Aorta (tissue), 5 donors: ENCODE data around the gene YPEL4. TPM values are rescaled to one million over a fixed set of nuclear protein-coding genes. Genes with fewer than 3 reads are reported as not detected.
A peak's percentile ranks its signal among the peaks of the same experiment; 100 is the strongest.

Experiments
- ATAC-seq: fragments of 200-7000 bp; cut with Tn5 transposase; one replicate; pipeline ENCODE4 v1.9.1; 2022; ENCODE audit warnings: moderate library complexity; ENCODE audit not compliant: low FRiP score
- DNase-seq, 2 donors: peaks; one replicate each; pipeline ENCODE4 v3.0.0-alpha.2; 2020
- H3K27ac ChIP-seq, 2 donors: one replicate each; pipeline ENCODE4 v1.5.1; 2013; ENCODE audit warnings: low read length in 2 of 2, mild to moderate bottlenecking in 2 of 2, moderate library complexity in 2 of 2, control low read depth in 1 of 2, inconsistent platforms in 1 of 2, low read depth in 1 of 2
- H3K27me3 ChIP-seq, 2 donors: one replicate each; pipeline ENCODE4 v1.6.1; 2013; ENCODE audit warnings: control low read depth in 1 of 2, low read length in 1 of 2, mild to moderate bottlenecking in 1 of 2, moderate library complexity in 1 of 2; ENCODE audit not compliant: insufficient read depth in 2 of 2, control insufficient read depth in 1 of 2
- H3K36me3 ChIP-seq, 2 donors: one replicate each; pipeline ENCODE4 v1.6.1; 2013; ENCODE audit warnings: control low read depth in 1 of 2, low read length in 1 of 2, mild to moderate bottlenecking in 1 of 2; ENCODE audit not compliant: insufficient read depth in 2 of 2, control insufficient read depth in 1 of 2
- H3K4me1 ChIP-seq, 2 donors: one replicate each; pipeline ENCODE4 v1.6.1; 2013; ENCODE audit warnings: low read length in 2 of 2, control low read depth in 1 of 2, mild to moderate bottlenecking in 1 of 2, moderate library complexity in 1 of 2; ENCODE audit not compliant: insufficient read depth in 2 of 2, control insufficient read depth in 1 of 2
- H3K4me3 ChIP-seq, 2 donors: one replicate each; pipeline ENCODE4 v1.5.1; 2013; ENCODE audit warnings: low read length in 2 of 2, control low read depth in 1 of 2, mild to moderate bottlenecking in 1 of 2
- H3K9me3 ChIP-seq: one replicate; pipeline ENCODE4 v1.6.1; 2013; ENCODE audit warnings: mild to moderate bottlenecking, low read length; ENCODE audit not compliant: control insufficient read depth
- WGBS, 2 donors: extraction: QIAGEN DNeasy Blood & Tissue Kit; methylation state at CpG; one replicate each; pipeline ENCODE4 v1.1.7; 2013; 5-methylcytosine and 5-hydroxymethylcytosine counted together
- intact Hi-C, 2 donors: fragments of 100-400 bp; cut with DNase I; formaldehyde crosslinking; loops; one replicate each; pipeline versions ENCODE4 v1.14.2 to v1.15.0; 2022
- polyA plus RNA-seq, 2 donors: library from polyadenylated mRNA; stranded (reverse); fragments of 200-250 nt; gene quantifications; one replicate each; pipeline ENCODE4 v1.2.3, GENCODE V29; 2013
- total RNA-seq, 2 donors: library from RNA; stranded (reverse); fragmentation: NEBNext Ultra II Directional; extraction: Animal tissue kit (Norgen Biotek cat#: 25700); gene quantifications; one replicate each; pipeline ENCODE4 v1.2.1, GENCODE V29; 2021
- donor health status: healthy with polysubstance abuse.
- donor health status: Bipolar disorder and iron deficiency.
- donor health status: DM: no; HTN: no; CAD: no.
- donor health status: DM: no; HTN: no; CAD: no.
- donor health status: DM: yes; HTN: yes; CAD: no.

YPEL4 gene
- total and polyA plus RNA-seq, 4 donors = 0.97 to 6.2 (median 2.4) TPM

- 1% methylated on average over 10 of the region's 10 CpGs for WGBS, 2 donors
- ATAC-seq (no peak), DNase-seq (no peak)
- no peaks in the 10 kb centered on the region for H3K4me1 ChIP-seq
- H3K36me3 ChIP-seq = no peaks in the 10 kb centered on the region
- intact Hi-C loops = loop anchor here in 1 of 2 donors (10.0 kb wide), 1 partner anchor 193 kb away; no protein-coding TSS in a partner anchor
- H3K9me3 ChIP-seq = no peaks in the 10 kb centered on the region
- no peaks in the 10 kb centered on the region for H3K27me3 ChIP-seq
- no peak overlapping the region for H3K4me3 ChIP-seq
- H3K27ac ChIP-seq = no peak overlapping the region
Observed at GRCh38 chr11:57647372-57647771, 2.3 kb downstream of the YPEL4 start.

DNA sequence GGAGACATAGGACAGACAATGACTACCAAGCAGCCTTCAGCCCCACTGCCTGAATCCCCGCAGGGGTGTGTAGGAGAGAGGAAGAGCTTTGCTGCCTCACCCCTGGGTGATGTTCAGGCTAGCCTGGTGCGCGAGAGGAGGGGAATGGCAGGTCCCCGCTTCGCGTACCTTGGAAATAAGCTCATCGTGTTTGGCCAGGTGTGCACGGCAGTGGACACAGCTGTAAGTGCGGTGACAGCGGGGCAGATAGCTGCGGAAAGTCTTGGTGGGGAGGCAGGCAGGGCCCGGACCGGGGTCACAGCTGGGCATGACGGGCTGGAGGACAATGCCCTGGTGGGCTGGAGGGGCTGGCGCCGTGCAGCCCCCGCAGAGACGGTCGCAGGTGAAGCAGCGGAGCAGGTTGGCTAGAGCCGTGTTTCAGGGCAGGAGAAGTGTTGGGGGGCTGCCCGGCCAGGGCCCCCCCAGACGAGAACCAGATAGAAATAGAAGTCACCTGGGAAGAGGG is 2.9 kb downstream of the YPEL4 start:
- no peak for ATAC-seq
- DNase-seq = no peak
- H3K9me3 ChIP-seq = no peaks in the 10 kb centered on the region
- 15 to 16% methylated on average over 23 of the region's 23 CpGs for WGBS, 2 donors
- H3K4me3 ChIP-seq = no peak overlapping the region
- no peak overlapping the region for H3K27ac ChIP-seq
- intact Hi-C loops = loop anchor here in 1 of 2 donors (10.0 kb wide), 1 partner anchor 192 kb away; no protein-coding TSS in a partner anchor
- no peaks in the 10 kb centered on the region for H3K4me1 ChIP-seq
- no peaks in the 10 kb centered on the region for H3K27me3 ChIP-seq
- no peaks in the 10 kb centered on the region for H3K36me3 ChIP-seq

DNA sequence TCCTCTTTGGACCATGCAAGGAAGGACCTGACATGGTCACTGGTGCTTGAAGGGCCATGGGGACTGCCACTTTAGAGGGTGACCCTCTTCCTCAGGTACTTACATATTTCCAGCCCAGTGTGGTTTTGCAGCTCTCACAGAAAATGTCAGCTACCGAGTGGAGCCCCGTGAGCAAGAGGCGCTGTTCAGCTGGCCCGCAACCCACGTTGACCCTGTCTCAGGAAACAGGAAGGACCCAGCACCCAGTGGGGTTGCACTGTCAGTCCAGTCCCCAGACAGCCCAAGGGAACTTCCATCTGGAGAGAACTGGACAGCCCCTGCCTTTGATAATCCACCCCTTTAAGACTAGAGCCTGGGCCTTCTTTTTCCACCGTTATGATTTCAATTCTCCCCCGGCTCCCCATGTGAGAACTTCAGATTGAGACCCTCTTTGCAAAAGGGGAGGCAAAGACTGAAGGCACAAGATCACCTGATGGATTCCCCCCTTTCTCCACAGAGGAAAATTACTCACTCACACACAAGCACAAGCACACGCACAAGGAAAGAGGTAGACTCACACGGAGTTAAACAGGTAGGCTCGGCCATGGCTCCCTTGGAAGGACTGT is 3.4 kb downstream of the YPEL4 start:
- ATAC-seq (no peak), DNase-seq (peak in 1 of 2 donors; percentile 61)
- H3K4me3 ChIP-seq = no peak overlapping the region
- H3K27me3 ChIP-seq = no peaks in the 10 kb centered on the region
- WGBS, 2 donors = 45 to 46% methylated on average over 10 of the region's 10 CpGs
- no peaks in the 10 kb centered on the region for H3K36me3 ChIP-seq
- no peak overlapping the region for H3K27ac ChIP-seq
- intact Hi-C loops = loop anchor here in 1 of 2 donors (10.0 kb wide), 1 partner anchor 191 kb away; no protein-coding TSS in a partner anchor
- H3K4me1 ChIP-seq = no peaks in the 10 kb centered on the region
- no peaks in the 10 kb centered on the region for H3K9me3 ChIP-seq

DNA sequence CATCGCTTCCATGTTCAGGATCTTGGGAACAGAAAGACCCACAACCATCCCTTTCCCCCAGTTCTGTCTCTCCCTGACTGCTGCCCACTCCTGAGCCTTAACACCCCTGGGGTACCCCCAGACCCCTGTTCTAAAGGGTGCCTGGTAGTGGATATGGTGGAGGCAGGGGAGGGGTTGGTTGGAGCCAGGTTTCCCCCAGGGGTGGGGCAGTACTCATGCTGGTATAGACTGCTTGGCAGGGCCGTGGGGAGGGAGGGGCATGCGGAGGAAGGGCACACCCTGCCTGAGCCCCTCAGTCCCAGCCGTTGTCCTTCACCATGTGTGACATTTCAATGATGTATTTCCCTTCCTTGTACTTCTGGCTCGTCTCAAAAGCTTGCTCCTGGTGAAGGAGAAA is 4.0 kb downstream of the YPEL4 start:
- DNase-seq (no peak), ATAC-seq (no peak)
- H3K4me1 ChIP-seq = no peaks in the 10 kb centered on the region
- H3K27ac ChIP-seq = no peak overlapping the region
- H3K36me3 ChIP-seq = no peaks in the 10 kb centered on the region
- H3K9me3 ChIP-seq = no peaks in the 10 kb centered on the region
- no peaks in the 10 kb centered on the region for H3K27me3 ChIP-seq
- WGBS, 2 donors = 15% methylated on average over 5 of the region's 5 CpGs
- intact Hi-C loops = loop anchor here in 1 of 2 donors (2.0 to 10.0 kb wide), 2 partner anchors 77 to 191 kb away; no protein-coding TSS in a partner anchor
- H3K4me3 ChIP-seq = no peak overlapping the region

GRCh38 chr11:57644748-57645688 is 4.7 kb downstream of the YPEL4 start:
- 2 to 3% methylated on average over 17 of the region's 17 CpGs for WGBS, 2 donors
- no peaks in the 10 kb centered on the region for H3K4me1 ChIP-seq
- H3K27me3 ChIP-seq = no peaks in the 10 kb centered on the region
- H3K4me3 ChIP-seq = no peak overlapping the region
- H3K36me3 ChIP-seq = no peaks in the 10 kb centered on the region
- ATAC-seq (peak; percentile 82), DNase-seq (peak; percentile 84 to 90)
- no peaks in the 10 kb centered on the region for H3K9me3 ChIP-seq
- no peak overlapping the region for H3K27ac ChIP-seq
- intact Hi-C loops = loop anchor here (2.0 to 10.0 kb wide), 4 partner anchors 48 to 190 kb away; partner anchors contain the start of gene SERPING1 (in 1 of the 2)

DNA sequence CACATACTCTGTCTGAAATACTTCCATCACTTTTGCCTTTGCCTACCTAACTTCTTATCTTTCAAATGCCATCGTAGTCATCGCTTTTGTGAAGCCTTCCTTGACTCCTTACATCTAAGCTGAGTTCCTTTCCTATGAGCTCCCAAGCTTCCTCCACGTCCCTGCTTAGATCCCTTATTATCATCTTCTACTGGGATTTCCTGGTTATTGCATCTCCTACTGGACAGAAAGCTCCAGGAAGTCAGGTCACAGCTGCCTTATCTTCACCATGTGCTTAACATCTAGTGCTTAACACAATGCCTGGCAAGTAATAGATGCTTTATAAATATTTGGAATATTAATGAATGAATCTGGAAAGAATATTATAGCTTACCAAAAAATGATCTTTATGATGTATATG is 5.9 kb downstream of the YPEL4 start:
- no peak overlapping the region for H3K27ac ChIP-seq
- 74 to 80% methylated on average over 3 of the region's 3 CpGs for whole genome bisulfite sequencing, 2 donors
- no peaks in the 10 kb centered on the region for H3K9me3 ChIP-seq
- no peak overlapping the region for H3K4me3 ChIP-seq
- intact Hi-C loops = loop anchor here (2.0 to 10.0 kb wide), 4 partner anchors 47 to 189 kb away; partner anchors contain the start of gene SERPING1 (in 1 of the 2)
- H3K4me1 ChIP-seq = peaks cover 0 to 5% of the 10 kb centered on the region in 2 donors
- no peaks in the 10 kb centered on the region for H3K36me3 ChIP-seq
- no peaks in the 10 kb centered on the region for H3K27me3 ChIP-seq
- no peak for DNase-seq
- no peak for ATAC-seq

DNA sequence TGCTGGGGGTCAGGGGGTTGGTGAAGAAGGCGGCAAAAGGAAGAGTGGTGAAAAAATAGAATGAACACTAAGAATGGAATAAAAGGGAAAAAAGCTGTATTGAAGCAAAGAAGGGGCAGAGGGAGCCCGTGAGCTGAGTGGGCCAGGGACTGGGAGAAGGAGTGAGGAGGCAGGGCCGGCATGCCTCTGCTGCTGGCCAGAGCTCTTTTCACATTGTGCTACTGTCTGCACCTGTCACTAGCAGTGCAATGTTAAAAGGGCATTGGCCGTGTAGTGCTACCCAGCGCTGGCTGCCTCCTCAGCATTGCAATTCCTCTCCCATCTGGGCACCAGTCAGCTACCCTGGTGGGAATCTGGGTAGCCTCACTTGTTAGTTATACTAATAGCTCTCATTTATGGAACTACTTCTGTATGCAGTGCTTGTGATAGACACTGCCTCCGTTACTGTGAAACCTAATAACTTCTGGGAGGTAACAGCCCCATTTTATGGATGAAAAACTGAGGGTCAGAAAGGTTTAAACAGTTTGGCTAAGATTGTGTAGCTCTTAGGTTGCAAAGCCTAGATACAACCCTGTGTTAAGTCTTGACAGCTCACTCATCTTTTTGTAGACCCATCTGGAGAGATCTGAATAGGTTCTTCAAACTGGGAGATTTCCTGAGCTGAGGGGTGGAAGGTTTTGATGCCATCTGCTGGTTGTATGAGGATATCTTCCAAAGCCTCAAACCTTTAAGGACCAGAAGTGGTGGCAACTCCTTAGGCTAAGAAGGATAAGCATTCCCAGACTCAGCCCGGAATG is 8.5 kb downstream of the YPEL4 start:
- Histone ChIP-seq H3K36me3 (no peaks in the 10 kb centered on the region), H3K4me1 (peaks cover 0 to 5% of the 10 kb centered on the region in 2 donors), H3K4me3 (no peak overlapping the region), H3K27ac (no peak overlapping the region), H3K9me3 (no peaks in the 10 kb centered on the region), H3K27me3 (no peaks in the 10 kb centered on the region)
- 45 to 46% methylated on average over 7 of the region's 7 CpGs for WGBS, 2 donors
- DNase-seq (no peak), ATAC-seq (no peak)
- intact Hi-C loops = loop anchor here (2.0 to 10.0 kb wide), 4 partner anchors 44 to 186 kb away; partner anchors contain the start of gene SERPING1 (in 1 of the 2)
